DMS 273 treated with DMSO at 0.1 percent for 48 hours (cell line): ENCODE data around the gene PRKAG3.
"Not testable (repeated sequence)": the region's sequence is repeated elsewhere in the genome, so short reads cannot be mapped to it uniquely, and the experiment has no call there.

Source experiments
- DNase-seq: peaks from one replicate; lab custom pipeline; 2025; lab: John Stamatoyannopoulos, UW

PRKAG3 gene

DNA sequence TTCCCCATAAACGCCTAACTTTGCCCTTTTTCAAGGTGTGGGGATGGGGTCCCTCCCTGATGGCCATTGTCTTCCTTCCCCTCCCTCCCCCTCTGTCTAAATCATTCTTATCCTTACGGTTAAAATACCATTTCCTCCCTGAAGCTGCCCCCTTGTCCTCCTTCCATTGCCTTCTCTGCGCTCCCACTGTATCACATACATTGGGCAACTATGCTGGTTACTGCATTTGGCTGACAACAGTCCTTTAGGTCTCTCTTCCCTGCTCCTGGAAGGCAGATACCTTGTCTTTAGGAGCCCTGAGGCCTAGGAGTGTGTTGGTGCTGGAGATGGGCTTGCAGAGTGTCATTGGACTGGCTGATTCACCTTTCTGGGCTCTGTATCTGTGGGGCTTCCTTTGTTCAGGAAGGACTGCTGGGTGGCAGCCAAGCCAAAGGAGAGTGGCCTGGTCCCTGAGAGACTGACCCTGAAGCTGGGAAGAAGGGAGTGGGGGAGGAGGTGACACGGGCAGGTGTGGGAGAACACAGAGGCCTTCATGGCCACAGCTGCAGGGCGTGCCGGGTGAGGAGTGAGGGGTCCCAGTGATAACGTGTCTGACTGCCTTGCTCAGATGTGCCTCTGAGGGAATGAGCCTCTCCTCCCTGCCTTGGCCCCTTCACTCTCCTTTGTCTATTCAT lies 30.2 kb upstream of the PRKAG3 start:
- no peak for DNase-seq

DNA sequence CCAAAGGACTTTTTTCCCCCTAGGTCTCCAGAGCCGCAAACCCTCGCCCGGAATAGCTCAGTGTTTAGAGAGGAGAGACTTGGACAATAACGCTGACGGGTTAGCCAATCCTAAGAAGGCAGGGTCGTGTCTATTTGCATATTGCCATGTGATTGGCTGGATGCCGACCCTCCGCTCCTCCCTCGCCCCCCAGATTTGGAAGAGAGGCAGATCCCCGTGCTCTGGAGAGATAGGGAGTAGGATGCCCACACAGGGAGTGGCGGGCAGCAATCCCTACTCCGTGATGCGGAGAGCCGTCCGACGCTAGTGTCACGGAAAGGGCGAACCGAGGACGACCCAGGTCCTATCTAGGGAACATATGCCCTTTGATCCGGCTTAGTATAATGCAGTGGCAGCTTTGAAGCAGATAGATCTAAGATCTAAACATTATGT lies 29.4 kb upstream of the PRKAG3 start:
- peak; percentile 91 for DNase-seq

DNA sequence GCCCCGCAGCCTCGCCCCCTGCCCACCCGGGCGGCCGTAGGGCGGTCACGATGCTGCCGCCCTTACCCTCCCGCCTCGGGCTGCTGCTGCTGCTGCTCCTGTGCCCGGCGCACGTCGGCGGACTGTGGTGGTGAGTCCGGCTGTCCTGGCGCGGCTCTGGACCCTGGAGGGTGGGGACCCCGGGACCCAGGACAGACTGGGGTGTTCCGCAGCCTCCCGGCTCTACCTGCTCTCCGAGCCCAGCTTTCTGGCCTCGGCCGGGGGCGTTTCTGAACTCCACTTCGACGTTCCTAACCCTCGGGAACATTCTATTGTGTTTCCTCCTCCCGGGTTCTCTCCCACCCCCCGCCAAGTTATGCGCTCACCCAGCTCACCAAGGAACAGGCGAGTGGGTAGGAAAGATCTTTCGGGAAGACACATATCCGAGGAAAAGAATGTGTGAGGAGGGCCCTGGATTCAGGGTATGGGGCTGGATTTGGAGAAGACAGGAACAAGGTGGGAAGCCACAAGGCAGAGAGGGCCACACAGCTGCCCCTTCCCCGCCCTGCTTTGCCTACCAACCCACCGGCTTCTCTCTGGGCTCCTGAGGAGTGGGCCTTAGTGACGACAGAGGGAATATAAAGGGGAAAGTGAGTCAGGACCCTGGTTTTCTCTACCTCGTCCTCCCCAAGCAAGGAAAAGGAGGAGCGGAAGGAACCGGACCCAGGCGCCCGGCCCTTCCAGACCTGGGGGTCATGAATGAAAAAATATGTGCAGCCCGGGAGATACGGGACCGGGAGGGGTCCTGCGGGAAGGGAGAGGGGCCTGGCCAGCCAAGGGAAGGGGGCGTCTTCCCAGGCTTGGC lies 28.6 kb upstream of the PRKAG3 start:
- DNase-seq: no peak

DNA sequence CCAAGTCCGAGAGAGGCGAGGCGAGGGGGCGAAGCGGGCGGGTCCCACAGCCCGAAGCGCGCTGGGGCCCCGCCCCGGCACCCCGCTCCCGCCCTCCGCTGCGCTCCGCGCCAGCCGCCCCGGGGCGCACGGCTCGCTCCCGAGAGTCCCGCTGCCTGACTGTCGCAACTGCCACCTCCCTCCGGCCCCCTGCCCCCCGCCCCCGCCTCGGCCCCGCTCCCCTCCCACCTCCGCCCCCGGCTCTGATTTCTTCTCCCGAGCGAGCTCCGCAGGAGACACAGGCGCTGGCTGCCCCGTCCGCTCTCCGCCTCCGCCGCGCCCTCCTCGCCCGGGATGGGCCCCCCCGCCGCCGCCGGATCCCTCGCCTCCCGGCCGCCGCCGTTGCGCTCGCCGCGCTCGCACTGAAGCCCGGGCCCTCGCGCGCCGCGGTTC lies 28.0 kb upstream of the PRKAG3 start, which contains the start of gene WNT6:
Gene WNT6, plus strand, starts transcription at position 250 of the 432 bp plus-strand sequence. CDS start 233 bp downstream, outside the sequence.
- DNase-seq: no peak

DNA sequence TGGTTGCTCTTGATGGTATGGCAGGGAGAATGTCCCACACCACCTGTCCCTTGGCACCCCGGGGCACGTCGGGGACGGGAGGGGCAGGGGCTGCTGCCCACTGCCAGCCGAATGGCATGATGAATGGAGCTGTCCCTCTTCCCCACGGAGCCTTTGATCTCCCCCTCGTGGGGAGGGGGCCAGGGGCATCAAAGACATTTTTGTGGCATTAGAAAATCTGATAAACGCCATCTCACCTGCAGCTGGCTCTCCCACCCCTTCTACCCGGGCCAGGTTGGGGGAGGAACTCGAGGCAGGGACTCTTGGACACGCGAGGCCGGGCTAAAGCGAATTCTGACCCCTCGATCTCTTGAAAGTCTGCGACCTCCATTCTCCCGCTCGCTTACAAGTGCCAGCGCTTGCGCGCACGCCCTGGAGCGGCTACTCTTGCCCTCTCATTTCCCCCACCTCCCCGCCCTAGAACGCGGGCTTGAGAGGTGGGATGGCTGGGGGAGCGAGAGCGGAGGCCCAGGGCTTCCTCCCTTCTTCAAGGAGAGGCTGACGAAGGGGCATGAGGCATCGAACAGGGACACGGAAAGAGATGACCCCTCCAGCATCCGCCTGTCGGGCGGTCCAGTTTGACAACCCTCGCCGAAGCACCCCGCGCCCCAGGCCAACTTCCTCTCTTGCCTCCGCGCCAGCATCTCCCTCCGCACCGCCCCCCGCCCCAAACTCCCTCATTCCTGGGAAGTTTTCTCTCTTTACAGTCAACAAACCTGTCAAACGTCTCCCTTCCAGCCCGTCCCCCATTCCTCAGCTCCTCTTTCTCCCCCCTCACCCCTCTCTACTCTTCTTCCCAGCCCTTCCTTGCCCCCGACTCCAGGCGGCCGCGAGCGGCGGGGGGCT lies 27.3 kb upstream of the PRKAG3 start:
- no peak for DNase-seq

DNA sequence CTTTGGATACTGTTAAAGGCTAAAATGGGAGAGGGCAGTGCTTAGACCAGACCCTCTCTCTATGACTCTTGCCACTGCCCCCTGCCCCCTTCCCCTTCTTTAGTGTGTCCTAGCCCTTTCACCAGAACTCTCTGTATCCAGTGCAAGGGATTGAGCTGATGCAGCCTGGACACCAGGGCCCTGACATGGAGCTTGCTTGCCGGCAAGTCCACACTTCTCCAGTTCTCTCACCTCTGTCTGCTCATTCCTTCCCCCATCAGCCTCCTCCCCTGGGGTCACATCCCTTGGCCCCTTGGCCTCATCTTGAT lies 26.5 kb upstream of the PRKAG3 start:
- DNase-seq: no peak

DNA sequence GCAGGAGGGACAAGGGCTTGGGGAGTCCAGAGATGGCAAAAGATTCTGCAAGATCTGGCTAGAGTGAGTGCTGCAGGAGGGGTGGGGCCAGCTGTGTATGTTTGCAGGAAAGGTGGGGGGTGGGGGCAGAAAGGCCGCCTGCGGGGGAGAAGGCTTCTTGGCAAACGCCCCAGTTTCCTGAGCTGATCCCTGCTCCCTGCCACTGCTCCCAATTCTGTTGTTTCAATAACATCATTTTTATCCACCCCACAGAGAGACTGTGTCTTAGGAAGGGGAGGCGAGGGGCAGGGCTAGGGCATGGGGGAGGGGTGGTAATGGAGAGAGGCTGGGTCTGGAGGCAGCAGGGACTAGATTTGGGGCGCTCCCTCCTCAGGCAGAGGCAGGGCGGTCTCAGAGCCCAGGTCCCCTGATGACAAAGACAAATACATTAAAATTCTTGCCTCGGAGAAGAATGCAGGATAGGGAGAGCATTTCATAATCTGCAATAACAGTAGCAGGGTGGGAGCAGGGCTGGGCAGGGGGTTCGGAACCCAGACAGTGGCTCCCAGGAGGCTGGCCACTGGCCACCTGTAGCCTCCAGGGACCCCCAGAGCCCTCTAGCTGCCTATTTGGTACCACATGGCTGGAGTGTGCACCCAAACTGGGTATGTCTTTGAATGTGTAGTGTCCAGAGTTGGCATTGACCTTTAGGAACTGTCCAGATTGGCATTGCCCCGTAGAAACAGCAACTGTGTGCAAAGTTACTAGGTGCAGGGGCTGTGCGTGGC lies 26.0 kb upstream of the PRKAG3 start:
- DNase-seq: peak; percentile 10

DNA sequence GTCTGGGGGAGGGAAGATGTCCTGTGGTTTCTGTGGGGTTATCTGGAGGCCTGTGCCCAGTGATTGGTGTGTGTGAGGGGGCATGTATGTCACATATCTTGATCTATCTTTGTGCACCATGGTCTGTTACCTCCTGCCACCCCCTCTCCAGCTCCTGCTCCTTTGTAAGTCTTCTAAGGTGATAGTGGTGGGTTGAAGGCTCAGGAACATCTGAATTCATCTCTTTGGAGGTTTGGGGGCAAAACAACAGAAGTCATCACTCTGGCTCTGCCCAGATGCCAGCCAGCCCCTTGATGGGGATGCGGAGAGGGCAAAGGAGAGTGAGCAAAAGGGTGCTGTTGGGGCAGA lies 25.3 kb upstream of the PRKAG3 start:
- no peak for DNase-seq

DNA sequence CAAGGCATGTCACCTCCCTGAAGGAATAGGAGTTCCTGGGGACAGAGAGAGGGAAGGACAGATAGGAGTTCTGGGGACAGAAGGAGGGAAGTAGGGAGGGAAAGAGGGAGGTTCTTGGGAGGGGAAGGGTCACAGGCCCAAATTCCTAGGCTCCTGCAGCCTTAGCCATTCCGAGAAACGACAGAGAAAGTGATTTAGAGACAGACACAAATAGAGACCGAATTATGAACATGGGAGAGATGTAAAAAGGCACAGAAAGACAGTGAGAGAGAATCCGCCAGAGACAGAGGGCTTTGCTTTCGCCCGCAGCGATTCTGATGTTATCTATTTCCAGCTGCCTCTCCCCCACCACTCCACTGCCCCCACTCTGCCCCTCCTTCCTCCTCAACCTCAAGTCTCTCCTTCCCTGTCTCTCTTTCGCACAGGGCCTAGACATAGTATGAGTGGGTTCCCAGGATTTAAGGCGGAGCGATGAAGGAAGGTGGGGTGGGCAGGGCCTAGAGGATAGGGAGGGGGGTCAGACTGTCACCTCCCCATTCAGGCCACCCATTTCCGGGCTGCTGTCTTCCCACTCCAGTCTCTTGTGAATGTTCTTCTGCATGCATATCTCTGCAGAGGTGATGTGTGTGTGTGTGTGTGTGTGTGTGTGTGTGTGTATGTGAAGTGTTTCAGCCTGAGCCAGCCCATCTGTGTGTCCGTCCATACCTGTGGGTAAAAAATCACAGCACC lies 24.7 kb upstream of the PRKAG3 start:
- DNase-seq: no peak

DNA sequence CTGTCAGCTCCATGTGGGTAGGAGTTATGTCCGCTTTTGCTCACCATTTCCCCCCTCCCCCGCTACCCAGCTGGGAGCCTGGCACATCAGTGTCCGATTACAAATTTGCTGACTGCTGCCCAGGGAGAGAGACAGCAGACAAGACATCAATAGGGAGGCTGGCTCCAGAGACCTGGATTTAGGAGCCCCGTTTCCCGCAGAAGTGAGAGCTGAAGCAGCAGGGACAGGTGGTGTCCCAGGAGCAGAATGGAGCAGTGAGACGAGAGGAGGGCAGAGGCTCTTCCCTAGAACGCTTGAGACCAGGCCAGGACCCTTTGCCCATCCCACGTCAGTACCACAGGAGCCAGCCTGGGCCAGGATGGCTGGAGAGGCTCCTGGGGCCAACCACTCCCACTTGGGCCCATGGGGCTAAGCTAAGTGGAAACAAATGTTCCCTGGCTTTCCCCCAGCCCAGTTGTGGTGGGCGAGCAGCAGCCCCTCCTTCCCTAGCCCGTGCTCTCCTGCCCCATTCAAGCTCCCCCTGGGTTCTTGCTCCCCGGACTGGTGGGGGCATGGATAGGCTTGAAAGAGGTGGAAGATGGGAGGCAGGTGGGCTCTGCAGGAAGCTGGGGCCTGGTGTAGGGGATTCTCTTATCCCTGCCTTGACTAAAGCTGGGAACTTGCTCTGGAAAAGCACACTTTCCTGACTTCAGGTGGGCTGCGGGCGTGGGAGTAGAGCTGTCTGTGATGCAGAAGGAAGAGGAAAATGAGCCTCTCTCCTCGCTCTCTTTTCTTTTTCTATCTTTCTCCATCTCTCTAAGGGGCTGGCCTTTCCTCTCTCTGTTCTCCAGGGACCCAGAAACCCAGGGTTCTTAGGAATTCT lies 23.9 kb upstream of the PRKAG3 start:
- no peak for DNase-seq

DNA sequence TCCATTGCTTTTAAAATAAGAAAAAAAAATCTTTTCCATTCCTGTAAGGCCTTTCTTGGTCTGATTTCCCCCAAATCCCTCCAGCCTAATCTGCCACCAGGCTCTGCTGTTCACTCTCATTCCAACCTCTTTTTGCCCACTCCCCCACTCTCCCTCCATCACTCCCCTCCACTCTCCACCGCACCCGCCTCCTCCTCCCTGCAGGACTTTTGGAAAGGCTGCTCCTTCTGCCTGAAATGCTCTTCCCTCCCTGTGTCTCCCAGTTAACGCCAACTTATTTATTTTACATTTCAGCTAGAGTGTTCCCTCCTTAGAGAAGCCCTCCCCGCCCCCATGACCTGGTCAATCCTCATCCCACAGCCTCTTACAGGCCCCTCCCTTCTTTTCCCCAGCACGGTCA lies 23.3 kb upstream of the PRKAG3 start:
- no peak for DNase-seq

DNA sequence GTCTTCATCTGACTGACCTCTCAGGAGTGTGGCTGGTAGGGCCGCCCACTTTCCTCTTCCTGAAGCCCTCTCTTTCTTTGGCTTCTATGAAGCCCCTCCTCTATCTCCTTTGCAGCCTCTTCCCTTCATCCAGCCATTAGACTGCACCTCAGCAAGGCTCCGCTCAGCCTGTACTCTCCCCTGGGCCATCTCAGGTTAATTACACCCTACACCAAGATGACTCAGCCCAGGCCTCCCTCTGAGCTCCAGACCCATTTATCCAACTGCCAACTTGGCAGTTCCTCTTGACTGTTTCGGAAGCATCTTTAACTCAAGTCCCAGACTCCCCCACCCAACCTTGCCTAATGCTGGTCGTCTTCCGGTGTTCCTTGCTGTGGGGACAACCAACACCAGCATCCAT lies 22.2 kb upstream of the PRKAG3 start:
- DNase-seq: no peak

DNA sequence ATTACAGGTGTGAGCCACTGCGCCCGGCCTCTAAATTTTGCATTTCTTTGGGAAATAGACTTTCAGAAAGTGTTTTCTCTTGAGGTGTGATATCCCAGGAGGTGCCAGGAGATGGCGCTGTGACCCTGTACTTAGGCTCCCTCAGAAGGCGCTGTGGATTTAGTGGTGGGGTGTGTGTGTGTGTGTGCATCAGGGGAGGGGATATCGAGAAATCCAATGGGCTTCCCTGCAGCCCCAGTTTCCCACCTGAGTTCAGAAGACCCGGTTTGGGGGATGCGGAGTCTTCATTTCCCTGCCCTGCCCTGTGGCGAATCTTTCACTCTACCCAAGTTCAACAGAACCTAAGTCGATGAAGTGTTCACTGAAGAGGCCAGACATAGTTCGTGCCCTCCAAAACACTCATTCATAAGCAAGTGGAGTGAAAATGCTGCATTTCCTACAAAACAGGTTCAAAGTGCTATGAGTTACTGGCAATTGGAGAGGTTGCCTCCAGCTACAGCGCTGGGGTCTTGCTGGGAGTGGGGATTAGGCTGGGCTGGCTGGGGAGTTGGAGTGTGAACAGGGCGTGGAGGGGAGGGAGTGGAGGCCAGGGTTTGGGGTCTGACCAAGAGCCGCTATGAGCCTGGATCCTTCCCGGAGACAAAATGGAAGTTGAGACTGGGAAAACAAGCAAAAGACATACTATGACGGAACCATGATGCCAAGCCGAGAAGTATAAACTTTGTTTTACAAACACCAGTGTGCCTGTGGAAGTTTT lies 21.5 kb upstream of the PRKAG3 start:
- DNase-seq: peak; percentile 25

DNA sequence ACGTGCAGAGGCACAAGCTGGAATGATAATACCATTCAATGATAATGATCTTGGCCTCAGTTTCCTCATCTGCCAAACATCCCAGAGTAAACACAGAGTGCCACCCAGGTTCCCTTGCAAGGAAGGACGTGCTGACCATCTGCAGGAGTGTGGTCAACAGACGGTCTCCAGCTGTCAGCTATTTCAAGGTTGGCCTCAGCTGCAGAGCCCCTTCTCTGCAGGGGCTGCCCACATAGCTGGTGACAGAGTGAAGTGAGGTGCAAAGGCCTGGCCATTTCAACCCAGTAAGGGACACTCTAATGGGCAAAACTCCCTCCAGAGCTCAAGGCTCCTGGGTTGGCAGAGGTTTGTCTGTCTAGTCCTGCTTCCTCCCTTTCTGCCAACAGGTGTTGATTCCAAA lies 19.7 kb upstream of the PRKAG3 start:
- DNase-seq: no peak

DNA sequence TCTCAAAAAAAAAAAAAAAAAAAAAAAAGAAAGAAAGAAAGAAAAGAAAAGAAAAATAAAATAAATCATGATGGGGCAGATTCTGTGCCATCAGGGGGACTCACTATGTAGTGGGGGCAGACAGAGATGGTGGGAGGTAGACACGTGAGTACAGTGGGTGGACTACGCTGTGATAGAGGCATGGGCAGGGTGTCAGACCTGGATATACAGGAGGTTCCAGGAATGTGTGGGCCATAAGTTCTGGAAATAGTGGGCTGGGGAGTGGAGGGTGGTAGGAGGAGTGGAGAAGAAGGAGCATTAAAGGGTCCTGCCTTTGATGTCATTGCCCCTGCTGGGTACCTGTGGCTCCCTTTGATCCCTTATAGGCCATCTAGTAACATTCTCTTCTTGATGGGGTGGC lies 19.2 kb upstream of the PRKAG3 start:
- DNase-seq: no peak

DNA sequence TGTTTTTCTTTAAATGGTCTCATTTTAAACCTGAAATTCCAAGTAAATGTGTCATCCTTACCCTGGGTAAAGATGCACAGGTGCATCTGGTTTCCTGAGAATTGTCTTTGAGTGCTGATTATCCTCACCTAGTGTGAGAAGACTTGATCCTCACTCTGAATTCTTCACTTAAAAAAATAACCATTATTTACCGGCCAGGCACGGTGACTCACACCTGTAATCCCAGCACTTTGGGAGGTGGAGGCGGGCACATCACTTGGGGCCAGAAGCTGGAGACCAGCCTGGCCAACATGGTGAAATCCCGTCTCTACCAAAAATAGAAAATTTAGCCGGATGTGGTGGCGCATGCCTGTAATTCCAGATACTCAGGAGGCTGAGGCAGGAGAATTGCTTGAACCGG lies 18.1 kb upstream of the PRKAG3 start:
- DNase-seq: no peak

DNA sequence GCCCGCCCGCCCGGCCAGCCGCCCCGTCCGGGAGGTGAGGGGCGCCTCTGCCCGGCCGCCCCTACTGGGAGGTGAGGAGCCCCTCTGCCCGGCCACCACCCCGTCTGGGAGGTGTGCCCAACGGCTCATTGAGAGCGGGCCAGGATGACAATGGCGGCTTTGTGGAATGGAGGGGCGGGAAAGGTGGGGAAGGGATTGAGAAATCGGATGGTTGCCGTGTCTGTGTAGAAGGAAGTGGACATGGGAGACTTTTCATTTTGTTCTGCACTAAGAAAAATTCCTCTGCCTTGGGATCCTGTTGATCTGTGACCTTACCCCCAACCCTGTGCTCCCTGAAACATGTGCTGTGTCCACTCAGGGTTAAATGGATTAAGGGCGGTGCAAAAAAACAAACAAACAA lies 15.4 kb upstream of the PRKAG3 start:
- DNase-seq: not testable (repeated sequence)

DNA sequence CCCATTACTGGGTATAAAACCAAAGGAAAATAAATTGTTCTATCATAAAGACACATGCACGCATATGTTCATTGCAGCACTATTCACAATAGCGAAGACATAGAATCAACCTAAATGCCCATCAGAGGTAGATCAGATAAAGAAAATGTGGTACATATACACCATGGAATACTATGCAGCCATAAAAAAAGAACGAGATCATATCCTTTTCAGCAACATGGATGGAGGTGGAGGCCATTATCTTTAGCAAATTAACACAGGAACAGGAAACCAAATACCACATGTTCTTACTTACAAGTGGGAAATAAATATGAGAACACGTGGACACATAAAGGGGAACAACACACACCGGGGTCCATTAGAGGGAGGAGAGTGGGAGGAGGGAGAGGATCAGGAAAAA lies 12.7 kb upstream of the PRKAG3 start:
- DNase-seq: not testable (repeated sequence)

DNA sequence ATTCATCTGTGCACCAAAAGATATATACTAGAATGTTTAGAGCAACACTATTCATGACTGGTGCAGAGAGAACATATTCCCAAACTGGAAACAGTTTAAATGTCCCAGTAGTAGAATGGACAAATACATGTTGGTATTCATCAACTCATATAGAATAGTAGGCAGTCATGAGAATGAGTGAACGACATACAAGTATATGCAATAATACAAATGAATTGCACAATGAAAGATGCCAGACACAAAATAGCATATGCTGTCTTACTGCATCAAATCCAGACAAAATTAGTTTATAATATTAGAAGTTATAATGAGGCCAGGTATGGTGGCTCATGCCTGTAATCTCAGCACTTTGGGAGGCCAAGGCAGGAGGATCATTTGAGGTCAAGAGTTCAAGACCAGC lies 8.3 kb upstream of the PRKAG3 start:
- DNase-seq: no peak

DNA sequence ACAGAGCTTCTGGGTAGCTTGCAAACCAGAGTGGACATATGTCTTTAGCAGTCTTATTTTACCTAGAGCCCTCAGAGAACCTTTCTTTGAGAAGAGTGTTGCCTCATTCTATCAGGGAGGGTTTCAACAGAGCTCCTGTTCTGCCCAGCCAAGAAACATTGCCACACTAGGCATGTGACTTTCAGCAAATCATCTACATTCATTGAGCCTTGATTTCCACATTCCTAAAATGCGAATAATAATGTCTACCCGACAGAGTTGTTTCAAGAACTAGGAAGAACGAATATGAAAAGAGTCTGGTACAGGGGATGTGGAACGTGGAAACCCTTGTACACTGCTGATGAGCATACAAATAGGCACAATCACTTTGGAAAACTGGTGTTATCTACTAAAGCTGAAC lies 7.8 kb upstream of the PRKAG3 start:
- DNase-seq: no peak
